GM19238 (cell line): ENCODE measurements around the gene DVL2.

Source experiments
- DNase-seq: peaks from one replicate; pipeline ENCODE4 v3.0.0; 2011; ENCODE audit warnings: low spot score; ENCODE audit not compliant: insufficient read length

DVL2 gene

GRCh38 chr17:7219812-7220592, 14.3 kb downstream of the DVL2 start, which contains the start of the genes ACADVL and DLG4:
Gene ACADVL, plus strand, starts transcription at chr17:7219938. Its CDS starts 47 bp downstream, at chr17:7219985.
Gene DLG4, minus strand, starts transcription at chr17:7219836.
- DNase-seq = peak; percentile 80

DNA sequence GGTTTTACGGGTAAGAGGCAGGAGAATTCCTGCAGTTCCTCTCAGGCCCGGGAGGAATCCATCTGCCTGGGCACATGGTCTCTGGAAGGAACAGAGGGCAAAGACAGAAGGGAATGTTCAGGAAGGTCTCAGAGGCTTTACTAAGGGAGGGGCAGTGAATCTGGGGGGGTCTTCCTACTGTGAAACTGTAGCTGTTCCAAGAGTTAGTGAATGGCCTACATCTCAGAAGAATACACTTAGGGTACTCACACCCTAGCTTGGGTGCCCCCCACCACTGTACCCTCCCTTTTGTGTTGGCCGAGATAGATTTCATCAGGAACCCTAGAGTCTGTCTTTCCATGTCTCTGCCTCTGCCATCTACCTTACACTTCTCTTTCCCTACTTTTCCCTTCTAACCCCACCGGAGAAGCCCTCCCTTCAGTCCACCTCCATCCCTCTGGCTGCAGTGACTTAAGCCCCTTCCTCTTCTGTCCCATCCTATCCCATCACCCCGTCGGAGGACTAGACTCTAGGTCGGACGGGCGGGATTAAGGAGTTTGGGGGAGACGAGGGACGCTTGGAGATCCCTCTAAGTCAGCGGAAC, 15.0 kb downstream of the DVL2 start:
- no peak for DNase-seq

GRCh38 chr17:7218758-7219157, 15.6 kb downstream of the DVL2 start:
- no peak for DNase-seq

DNA sequence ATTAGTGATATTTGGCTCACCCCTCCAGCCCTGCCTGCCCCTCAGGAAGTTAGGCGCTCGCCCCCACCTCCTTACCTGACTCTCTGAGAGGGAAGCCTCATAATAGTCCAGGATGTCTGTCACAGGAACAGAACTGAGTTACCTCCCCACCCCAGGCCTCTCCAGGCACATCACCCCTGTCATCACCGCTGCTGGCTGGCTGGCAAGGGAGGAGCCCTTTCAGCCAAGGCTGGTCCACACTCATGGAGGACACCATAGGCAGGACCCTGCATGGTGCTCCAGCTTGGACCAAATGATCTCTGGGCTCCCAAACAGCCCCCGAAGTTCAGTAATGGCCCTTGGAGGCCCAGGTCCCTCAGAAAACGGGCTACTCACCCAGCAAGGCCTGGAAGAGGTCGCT, 16.2 kb downstream of the DVL2 start:
- DNase-seq = no peak

DNA sequence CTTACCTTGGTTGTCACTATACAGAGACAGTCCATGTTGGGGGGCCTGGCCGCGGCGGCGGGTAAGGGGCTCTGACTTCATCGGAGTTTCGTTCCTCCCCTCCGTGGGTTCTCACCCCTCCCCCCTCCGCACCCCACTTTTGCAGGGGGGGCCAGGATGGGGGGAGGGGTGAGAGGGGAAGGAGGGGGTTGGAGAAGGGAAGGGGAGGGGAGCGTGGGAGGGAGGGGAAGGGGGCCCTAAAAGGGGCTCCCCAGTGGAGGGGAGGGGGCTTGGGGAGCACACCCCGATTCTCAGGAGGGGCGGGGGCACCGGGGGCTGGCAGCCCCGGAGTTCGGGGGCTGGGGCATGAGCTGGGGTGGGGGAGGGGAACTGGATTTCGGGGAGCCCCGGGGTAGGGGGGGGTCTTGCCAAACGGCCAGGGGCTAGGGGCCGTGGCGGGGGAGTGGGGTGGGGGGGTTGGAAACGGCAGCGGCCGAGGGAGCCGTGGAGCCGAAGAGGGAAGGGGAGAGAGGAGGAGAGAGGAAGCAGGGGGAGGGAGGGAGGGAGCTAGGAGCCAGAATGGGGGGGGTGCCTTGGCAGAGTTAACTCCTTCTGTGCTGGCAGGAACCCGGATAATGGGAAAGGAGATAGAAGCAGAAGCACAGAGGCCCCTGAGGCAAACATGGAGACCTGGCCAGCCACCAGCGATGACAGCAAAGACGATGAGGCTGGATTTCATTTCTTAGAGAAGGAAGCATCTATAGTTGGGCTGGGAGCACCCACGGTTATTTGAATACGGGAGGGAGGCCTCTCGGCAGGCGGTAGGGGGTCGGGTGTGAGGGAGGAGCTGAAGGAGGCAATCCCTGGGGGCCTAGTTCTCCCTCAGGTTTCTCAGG, 17.0 kb downstream of the DVL2 start:
- no peak for DNase-seq

DNA sequence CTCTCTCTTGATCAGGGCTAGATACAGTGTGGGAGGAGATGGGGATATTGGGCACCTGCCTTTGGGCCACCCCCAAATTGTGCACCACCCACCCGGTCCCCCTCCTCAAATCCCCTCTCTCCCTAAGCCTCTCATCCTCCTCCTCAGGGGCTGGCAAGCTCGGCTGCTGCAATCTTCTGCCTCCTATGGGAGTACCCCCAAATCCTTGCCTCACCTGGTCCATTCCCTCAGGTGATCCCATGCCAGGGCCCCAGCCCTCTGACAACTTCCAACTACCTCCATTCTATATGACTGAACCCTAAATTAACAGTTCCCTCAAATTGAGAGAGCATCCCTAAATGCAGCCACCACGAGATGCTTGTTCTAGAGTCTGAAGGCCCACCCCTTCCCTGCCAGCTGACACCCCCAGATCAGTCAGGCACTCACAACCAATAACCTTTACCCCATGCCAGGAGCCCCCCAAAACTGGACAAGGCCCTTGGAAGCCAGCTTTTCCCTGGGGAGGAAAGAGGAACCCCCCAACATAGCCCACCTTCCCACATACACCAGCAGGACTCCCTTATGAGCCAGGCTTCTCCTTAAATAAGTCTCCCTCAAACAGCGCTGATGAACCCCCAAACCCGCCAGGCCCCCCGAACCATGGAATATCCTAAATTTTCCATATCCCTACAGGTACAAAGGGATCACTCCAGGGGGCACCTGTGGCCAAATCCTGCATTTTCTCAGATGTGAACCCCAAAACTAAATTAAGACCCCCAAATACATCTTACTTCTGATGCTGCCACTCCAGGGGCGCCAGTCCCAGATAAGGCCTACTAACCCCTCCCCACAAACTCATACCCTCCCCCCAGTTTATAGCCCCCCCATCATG, 17.8 kb downstream of the DVL2 start:
- DNase-seq = no peak

DNA sequence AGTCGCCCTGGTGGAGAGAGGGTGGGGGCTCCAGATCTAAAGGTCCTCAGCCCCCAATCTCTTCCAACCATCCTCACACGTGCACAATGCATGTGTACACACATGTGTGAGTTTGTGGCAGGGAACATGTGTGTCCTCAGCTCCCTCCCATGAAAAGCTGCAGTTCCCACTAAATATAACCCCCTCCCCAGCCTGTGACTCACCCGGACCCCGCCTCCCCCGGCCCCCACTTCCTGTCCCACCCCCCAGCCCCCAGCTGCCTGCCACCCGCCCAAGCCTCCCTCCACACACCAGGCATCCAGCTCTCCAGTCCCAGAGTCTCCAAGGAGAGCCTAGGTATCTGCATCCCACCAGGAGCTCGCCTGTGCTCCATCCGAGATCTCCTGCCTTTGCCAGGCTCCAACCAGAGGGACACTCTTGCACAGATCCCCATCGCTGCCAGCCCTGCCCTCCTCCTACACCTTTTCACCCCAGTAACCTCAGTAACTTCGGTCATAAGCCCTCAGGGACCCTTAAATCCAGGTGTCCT, 18.6 kb downstream of the DVL2 start:
- DNase-seq = no peak

DNA sequence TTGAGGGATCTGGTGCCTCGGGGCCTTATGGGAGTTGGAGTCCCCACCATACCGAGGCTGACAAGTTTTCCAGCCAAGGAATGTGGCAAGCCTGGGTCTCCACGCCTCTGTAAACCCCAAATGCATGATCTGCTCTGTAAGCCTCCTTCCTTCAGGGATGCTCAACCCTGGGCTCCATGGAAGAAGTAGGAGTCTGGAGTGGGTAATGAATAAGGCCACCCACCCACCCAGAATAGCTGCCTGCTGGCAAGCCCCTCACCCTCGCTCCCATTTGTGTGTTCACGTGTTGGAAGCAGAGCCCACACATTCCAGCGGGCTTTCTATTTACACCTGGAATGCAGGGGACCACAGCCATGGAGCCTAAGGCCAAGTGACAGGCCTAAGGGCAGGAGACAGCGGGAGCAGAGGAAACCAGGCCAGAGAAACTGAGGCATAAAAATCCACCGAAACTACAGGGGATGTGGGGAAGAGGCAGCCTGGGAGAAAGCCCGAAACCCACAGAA, 19.1 kb downstream of the DVL2 start:
- no peak for DNase-seq

DNA sequence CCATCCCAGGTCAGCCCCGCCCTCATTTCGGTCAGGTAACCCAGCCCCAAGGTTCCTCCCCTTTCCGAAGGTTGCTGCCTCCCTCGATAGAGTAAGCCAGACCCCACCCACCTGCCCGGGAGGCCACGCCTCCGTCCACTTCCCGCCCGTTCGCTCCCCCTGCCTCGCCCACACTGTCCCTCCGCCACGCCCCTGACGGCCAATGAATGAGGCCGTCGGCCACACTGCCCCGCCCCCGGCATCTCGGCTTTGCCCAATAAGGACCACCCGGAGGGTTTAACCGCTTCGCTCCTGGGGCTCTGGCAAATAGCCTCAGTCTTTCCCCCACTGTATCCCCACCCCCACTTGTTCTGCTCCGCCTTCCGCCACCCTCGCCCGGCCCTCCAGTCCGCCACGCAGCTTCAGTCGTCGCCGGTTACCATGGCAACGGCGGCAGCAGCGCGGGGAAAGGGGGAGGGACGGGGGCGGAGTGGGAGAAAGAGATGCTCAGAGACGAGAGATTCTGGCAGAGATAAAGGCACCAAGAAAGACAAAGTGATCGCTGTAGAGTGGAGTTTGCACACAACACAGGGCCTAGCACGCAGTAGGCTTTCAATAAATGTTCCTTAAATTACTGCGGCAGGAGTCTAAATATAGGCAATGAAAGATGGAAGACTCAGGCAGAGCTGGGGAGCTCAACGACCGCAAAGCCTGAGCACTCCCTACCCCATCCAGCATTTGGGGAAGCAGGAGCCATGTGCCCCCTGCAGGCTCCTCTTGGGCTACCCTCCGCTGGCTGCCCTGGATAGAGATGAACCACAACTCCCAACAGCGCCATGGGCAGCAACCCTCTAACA, 19.8 kb downstream of the DVL2 start:
- DNase-seq = peak; percentile 98

GRCh38 chr17:7213895-7214299, 20.4 kb downstream of the DVL2 start:
- DNase-seq = no peak

DNA sequence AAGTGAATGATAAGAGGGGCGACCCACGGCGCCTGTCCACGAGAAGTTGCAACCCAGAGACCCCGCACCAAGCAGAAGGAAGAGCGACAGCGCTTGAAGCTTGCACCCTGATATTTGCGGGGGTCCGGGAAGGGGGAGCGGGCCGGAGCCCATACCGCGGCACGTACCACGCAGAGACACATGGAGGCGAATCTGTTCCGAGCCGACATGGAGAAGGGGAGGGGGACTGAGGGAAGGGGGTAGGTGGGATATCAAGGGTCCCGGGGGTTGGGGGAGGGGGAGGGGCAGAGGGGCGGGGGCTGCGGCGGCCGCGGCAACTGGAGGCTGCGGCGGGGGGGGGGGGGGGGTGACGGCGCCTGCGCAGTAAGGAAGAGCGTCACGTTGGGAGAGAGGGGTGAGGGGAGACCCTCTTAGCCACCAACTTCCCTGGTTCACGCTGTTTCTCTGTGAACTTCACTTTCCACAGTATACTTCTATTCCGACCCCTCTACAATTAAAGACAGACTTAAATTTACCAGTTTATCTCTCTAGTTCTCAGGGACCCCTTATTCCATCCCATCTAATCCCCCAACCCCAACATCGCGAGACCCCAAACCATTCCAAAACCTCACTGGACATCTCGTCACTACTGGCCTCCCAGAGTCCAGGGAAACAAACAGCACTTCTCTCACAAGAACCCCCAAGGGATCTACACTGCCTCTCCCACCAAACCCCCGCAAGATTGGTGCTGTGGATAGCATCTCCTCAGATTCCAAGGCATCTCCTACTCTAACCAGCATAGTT, 22.6 kb downstream of the DVL2 start:
- no peak for DNase-seq

GRCh38 chr17:7208754-7209460, 25.4 kb downstream of the DVL2 start:
- no peak for DNase-seq

DNA sequence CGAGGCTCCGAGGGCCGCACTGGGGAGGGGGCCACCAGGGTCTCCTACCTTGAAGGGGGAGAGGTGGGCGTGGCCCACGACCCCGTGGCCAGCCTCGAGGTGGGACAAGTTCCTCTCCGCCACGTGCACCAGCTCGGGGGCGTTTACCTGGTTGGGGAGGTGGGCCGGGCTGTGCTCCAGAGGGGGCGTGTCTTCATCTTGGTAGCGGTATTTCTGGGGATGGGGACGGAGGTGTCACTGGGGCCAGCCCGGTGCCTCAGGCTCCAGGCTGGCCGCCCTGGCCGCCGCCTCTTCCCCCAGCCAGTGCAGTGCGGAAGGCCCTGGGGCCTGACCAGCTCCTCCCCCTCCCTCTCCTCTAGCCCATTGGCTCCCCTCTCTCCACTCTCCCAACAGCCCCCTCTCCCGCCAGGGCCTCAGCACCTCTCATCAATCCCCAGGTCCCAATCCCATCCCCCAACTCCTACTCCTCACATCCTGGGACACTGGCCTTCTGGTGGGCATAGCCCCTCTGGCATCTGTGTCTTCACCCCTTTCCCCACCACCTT, 26.2 kb downstream of the DVL2 start:
- no peak for DNase-seq

GRCh38 chr17:7207120-7208001, 27.0 kb downstream of the DVL2 start:
- DNase-seq = no peak

DNA sequence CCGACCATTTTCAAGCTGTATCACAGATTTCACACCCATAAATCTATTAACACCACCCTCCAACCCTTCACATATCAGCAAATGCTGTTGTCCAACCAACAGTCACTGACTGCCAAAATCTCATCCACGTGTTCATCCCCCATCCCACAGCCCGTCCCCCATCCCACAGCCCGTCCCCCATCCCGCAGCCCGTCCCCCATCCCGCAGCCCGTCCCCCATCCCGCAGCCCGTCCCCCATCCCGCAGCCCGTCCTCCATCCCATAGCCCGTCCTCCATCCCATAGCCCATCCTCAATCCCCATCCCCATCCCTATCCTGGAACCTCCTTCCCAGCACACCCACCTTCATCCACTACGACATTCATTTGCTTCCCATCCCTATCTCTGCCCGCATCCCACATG, 28.8 kb downstream of the DVL2 start:
- DNase-seq = no peak

- DNase-seq = peak; percentile 99
Measured at GRCh38 chr17:7204828-7205461, 29.4 kb downstream of the DVL2 start.

DNA sequence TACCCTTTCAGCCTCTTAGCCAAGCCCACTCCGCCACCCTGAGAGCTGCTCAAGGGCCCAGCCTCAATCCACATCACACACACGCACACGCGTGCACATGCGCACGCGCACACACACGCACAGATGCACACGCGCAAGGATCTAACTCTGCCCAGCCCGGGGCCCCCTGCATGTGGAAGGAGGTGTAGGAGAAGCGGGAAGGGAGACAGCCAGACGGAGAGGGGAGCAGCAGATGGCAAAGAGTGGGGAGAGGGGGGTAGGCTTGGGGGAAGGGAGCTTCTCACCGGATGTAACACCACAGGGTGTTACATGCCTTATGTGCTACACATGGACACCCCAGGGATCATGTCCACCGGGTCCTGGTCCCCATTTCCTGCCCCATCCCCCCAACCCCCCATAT, 30.0 kb downstream of the DVL2 start:
- no peak for DNase-seq
